Neural cell (in vitro differentiated cells): Measurements from ENCODE around the gene WASHC2A.
"Not testable (repeated sequence)": the region's sequence is repeated elsewhere in the genome, so short reads cannot be mapped to it uniquely, and the experiment has no call there.

ENCODE experiments used
- EP300 ChIP-seq: fragments of 450-650 bp; conservative IDR thresholded peaks from 2 replicates; pipeline ENCODE4 v1.6.1; 2014; ENCODE audit warnings: antibody characterized with exemption, mild to moderate bottlenecking, moderate library complexity; ENCODE audit not compliant: poor library complexity, severe bottlenecking
- EZH2 ChIP-seq: fragments of 200-600, 300-800 bp; shearing (Covaris generic), sonication (generic); IDR thresholded peaks from 2 replicates; pipeline ENCODE4 v1.6.1; 2014; ENCODE audit warnings: antibody characterized with exemption, low read length, borderline replicate concordance, mild to moderate bottlenecking; ENCODE audit not compliant: insufficient read depth, poor library complexity, severe bottlenecking
- MXI1 ChIP-seq: fragments of 450-650 bp; conservative IDR thresholded peaks from 2 replicates; pipeline ENCODE4 v1.6.1; 2014; ENCODE audit warnings: antibody characterized with exemption, mild to moderate bottlenecking; ENCODE audit not compliant: poor library complexity, severe bottlenecking
- POLR2AphosphoS5 ChIP-seq: IDR thresholded peaks from 2 replicates; pipeline ENCODE4 v1.6.1; 2012
- RAD21 ChIP-seq: fragments of 450-650 bp; conservative IDR thresholded peaks from 2 replicates; pipeline ENCODE4 v1.6.1; 2014; ENCODE audit warnings: antibody characterized with exemption, mild to moderate bottlenecking, moderate library complexity
- SMC3 ChIP-seq: fragments of 450-650 bp; conservative IDR thresholded peaks from 2 replicates; pipeline ENCODE4 v1.6.1; 2014; ENCODE audit warnings: antibody characterized with exemption, mild to moderate bottlenecking, moderate library complexity; ENCODE audit not compliant: poor library complexity
- TAF1 ChIP-seq: IDR thresholded peaks from 2 replicates; pipeline ENCODE4 v1.6.1; 2012; ENCODE audit warnings: low read depth
- TF ChIP-seq, protein P1 (sequence below): fragments of 450-650 bp; IDR thresholded peaks from 2 replicates; pipeline ENCODE4 v1.5.1; 2014; ENCODE audit warnings: antibody characterized with exemption, mild to moderate bottlenecking, moderate library complexity; ENCODE audit not compliant: poor library complexity, severe bottlenecking
- TF ChIP-seq, protein P2 (sequence below): IDR thresholded peaks from 2 replicates; pipeline ENCODE4 v1.6.1; 2012; ENCODE audit warnings: borderline replicate concordance

DNA sequence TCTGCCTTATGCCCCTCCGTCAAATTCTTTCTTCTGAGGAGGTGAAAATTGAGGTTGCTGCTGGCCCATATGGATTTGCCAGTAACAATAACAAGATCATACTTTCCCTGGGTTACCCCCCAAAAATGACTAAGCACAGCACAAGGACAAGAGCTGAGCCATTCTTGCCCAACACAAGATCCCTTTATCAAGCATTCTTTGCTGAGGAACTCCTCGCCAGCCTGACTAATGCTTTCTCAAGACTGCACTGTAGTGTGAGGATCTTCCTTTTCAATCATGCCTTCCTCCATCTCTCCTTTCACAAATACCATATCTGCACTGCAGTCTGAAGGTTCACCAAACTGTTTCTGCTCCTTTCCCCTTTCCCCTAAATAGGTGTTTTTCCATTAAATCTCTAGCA lies 92.1 kb downstream of the WASHC2A start:
- TF ChIP-seq, protein P1, sequence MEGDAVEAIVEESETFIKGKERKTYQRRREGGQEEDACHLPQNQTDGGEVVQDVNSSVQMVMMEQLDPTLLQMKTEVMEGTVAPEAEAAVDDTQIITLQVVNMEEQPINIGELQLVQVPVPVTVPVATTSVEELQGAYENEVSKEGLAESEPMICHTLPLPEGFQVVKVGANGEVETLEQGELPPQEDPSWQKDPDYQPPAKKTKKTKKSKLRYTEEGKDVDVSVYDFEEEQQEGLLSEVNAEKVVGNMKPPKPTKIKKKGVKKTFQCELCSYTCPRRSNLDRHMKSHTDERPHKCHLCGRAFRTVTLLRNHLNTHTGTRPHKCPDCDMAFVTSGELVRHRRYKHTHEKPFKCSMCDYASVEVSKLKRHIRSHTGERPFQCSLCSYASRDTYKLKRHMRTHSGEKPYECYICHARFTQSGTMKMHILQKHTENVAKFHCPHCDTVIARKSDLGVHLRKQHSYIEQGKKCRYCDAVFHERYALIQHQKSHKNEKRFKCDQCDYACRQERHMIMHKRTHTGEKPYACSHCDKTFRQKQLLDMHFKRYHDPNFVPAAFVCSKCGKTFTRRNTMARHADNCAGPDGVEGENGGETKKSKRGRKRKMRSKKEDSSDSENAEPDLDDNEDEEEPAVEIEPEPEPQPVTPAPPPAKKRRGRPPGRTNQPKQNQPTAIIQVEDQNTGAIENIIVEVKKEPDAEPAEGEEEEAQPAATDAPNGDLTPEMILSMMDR = not testable (repeated sequence)
- not testable (repeated sequence) for TF ChIP-seq EP300, RAD21, SMC3, TAF1, EZH2, POLR2AphosphoS5, MXI1
- TF ChIP-seq, protein P2, sequence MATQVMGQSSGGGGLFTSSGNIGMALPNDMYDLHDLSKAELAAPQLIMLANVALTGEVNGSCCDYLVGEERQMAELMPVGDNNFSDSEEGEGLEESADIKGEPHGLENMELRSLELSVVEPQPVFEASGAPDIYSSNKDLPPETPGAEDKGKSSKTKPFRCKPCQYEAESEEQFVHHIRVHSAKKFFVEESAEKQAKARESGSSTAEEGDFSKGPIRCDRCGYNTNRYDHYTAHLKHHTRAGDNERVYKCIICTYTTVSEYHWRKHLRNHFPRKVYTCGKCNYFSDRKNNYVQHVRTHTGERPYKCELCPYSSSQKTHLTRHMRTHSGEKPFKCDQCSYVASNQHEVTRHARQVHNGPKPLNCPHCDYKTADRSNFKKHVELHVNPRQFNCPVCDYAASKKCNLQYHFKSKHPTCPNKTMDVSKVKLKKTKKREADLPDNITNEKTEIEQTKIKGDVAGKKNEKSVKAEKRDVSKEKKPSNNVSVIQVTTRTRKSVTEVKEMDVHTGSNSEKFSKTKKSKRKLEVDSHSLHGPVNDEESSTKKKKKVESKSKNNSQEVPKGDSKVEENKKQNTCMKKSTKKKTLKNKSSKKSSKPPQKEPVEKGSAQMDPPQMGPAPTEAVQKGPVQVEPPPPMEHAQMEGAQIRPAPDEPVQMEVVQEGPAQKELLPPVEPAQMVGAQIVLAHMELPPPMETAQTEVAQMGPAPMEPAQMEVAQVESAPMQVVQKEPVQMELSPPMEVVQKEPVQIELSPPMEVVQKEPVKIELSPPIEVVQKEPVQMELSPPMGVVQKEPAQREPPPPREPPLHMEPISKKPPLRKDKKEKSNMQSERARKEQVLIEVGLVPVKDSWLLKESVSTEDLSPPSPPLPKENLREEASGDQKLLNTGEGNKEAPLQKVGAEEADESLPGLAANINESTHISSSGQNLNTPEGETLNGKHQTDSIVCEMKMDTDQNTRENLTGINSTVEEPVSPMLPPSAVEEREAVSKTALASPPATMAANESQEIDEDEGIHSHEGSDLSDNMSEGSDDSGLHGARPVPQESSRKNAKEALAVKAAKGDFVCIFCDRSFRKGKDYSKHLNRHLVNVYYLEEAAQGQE = not testable (repeated sequence)
